GM18867 (cell line): Measurements from ENCODE around the gene TMEM178B.

Experiments
- ATAC-seq: cut with Tn5 transposase; IDR thresholded peaks from one replicate; pipeline ENCODE4 v1.9.1; 2021; ENCODE audit warnings: mild to moderate bottlenecking, moderate library complexity; ENCODE audit not compliant: unreplicated experiment

TMEM178B gene

GRCh38 chr7:141415999-141416398 lies 342.1 kb downstream of the TMEM178B start:
- no peak for ATAC-seq

- ATAC-seq: no peak
These were observed 342.9 kb downstream of the TMEM178B start for GRCh38 chr7:141416650-141417270.

- no peak for ATAC-seq
These were observed 343.6 kb downstream of the TMEM178B start for GRCh38 chr7:141417506-141417905.

GRCh38 chr7:141418066-141418465 lies 344.2 kb downstream of the TMEM178B start:
- no peak for ATAC-seq

GRCh38 chr7:141421306-141421705 lies 347.4 kb downstream of the TMEM178B start:
- no peak for ATAC-seq

GRCh38 chr7:141427134-141427533 lies 353.3 kb downstream of the TMEM178B start:
- no peak for ATAC-seq

- no peak for ATAC-seq
These were observed 356.7 kb downstream of the TMEM178B start for GRCh38 chr7:141430455-141431139.

- ATAC-seq: no peak
These were observed 357.2 kb downstream of the TMEM178B start for GRCh38 chr7:141431140-141431479.

GRCh38 chr7:141431711-141432110 lies 357.8 kb downstream of the TMEM178B start:
- no peak for ATAC-seq

- ATAC-seq: no peak
These were observed 359.8 kb downstream of the TMEM178B start for GRCh38 chr7:141433698-141434097.

- no peak for ATAC-seq
These were observed 362.3 kb downstream of the TMEM178B start for GRCh38 chr7:141436139-141436538.

- ATAC-seq: no peak
These were observed 362.8 kb downstream of the TMEM178B start for GRCh38 chr7:141436575-141437075.

GRCh38 chr7:141439164-141439563 lies 365.3 kb downstream of the TMEM178B start:
- ATAC-seq: no peak

GRCh38 chr7:141439776-141440175 lies 365.9 kb downstream of the TMEM178B start:
- ATAC-seq: no peak

GRCh38 chr7:141441837-141442627 lies 368.2 kb downstream of the TMEM178B start:
- no peak for ATAC-seq

GRCh38 chr7:141442781-141443180 lies 368.9 kb downstream of the TMEM178B start:
- no peak for ATAC-seq

GRCh38 chr7:141444961-141445360 lies 371.1 kb downstream of the TMEM178B start:
- ATAC-seq: no peak

GRCh38 chr7:141451232-141451631 lies 377.4 kb downstream of the TMEM178B start:
- no peak for ATAC-seq

GRCh38 chr7:141452911-141453310 lies 379.0 kb downstream of the TMEM178B start:
- peak; percentile 47 for ATAC-seq

GRCh38 chr7:141454338-141454737 lies 380.5 kb downstream of the TMEM178B start:
- ATAC-seq: no peak

- ATAC-seq: no peak
These were observed 381.9 kb downstream of the TMEM178B start for GRCh38 chr7:141455723-141456122.

GRCh38 chr7:141456298-141456697 lies 382.4 kb downstream of the TMEM178B start:
- no peak for ATAC-seq
